HCEC 1CT (cell line): ENCODE results near the gene OLFM2.
"Not testable (repeated sequence)": the region's sequence is repeated elsewhere in the genome, so short reads cannot be mapped to it uniquely, and the experiment has no call there.

Experiments
- DNase-seq: peaks from one replicate; pipeline ENCODE4 v3.0.0-alpha.2; 2017

Gene OLFM2

GRCh38 chr19:9857920-9858746, 78.2 kb downstream of the OLFM2 start:
- DNase-seq, result no peak

GRCh38 chr19:9857076-9857721, 79.1 kb downstream of the OLFM2 start:
- DNase-seq, result no peak

DNA sequence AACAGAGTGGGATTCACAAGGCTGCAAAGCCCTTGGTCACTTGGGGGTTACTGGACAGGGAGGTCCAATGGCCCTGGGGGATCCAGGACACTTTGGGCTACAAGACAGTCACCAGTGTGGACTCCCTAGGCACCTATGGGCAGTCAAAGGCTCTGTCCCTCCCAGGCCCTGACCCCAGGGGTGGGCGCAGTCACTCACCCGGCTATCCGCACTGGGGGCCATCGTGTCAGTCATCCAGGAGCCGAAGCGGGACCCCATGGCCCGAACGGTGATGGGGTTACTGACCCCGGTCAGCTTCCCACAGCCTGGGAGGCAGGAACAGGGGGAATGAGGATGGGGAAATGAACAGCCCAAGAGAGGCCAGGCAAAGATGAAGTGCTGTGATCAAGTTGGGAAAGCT, 79.7 kb downstream of the OLFM2 start:
- DNase-seq, result no peak

GRCh38 chr19:9854282-9854846, 82.0 kb downstream of the OLFM2 start:
- DNase-seq, result no peak

DNA sequence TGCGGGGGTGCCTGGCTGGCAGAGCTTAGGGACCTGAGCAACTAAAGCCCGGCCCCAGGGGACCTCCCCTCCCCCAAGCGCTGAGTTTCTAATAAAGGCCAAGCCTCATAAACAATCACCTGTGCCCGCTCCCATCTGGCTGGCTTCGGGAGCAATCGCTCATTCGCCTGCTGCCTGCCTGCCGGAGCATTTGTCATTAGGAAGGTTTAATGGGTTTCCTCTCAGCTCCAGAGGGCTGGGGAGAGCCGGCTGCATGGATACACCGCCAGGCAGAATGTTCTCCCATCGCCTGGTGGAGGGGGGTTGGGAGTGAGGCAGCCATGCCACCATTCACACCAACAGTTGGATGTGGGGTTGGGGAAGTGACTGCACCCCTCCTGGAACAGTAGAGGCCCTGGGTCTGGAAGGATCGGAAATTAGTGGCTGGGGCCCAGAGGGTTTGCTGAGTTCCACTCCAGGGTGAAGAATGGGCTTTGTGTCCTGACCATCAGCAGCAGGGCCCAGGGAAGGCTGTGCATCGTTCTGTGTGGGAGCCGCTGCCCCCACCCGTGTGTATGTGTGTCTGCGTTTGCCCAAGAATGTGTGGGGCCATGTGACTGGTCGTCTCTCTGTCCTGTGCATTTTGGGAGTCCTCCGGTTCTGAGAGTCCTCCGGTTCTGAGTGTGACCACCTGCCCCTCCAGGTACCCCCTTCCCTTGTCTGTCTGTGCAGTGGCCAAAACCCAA, 85.9 kb downstream of the OLFM2 start:
- no peak for DNase-seq

- DNase-seq, result no peak
Observed at GRCh38 chr19:9849791-9850190, 86.5 kb downstream of the OLFM2 start.

- DNase-seq, result no peak
Observed at GRCh38 chr19:9848762-9849161, 87.6 kb downstream of the OLFM2 start.

DNA sequence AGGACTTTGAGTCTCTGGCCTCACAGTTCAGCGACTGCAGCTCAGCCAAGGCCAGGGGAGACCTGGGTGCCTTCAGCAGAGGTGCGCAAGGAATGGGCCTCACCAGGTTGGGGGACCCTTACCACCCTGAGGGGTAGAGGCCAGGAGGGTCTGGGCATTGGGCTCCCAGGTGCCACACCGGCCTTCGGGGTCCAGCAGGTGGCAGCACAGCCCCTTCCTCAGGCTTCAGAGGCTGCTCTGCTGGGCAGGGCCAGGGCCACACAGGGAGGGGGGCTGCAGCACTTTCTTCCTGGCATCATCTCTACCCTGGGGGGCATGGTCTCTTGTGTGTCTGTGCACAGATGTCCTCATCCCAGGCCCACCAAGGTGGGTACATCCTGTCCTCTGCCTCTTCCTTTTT, 88.3 kb downstream of the OLFM2 start:
- DNase-seq, result no peak

DNA sequence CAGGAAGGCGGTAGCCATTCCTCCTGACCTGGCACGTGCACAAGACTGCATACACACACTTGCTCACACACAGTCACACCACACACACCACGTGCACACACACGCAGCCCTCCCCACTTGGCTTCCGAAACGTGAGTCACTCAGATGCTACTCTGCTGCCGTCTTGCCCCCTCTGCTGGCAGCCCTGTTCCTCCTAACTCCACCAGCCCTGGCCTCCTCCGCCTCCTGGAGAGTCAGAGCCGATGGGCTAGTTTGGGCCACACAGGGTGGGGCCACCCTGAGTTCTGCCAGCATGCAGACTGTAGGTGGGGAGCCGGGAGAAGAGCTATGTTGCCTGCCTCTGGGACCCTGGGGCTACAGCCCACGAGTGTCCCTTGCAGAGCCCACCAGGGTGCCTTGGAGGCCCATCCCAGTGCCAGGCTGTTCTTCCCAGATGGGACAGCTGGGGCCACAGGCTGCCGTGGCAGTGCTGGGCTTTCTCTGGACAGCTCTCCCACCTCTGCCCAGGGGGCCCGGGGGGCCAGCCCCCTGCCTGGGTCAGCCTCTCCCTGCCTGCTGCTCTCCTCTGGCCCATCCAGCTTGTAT, 89.1 kb downstream of the OLFM2 start:
- DNase-seq, result peak; percentile 93

DNA sequence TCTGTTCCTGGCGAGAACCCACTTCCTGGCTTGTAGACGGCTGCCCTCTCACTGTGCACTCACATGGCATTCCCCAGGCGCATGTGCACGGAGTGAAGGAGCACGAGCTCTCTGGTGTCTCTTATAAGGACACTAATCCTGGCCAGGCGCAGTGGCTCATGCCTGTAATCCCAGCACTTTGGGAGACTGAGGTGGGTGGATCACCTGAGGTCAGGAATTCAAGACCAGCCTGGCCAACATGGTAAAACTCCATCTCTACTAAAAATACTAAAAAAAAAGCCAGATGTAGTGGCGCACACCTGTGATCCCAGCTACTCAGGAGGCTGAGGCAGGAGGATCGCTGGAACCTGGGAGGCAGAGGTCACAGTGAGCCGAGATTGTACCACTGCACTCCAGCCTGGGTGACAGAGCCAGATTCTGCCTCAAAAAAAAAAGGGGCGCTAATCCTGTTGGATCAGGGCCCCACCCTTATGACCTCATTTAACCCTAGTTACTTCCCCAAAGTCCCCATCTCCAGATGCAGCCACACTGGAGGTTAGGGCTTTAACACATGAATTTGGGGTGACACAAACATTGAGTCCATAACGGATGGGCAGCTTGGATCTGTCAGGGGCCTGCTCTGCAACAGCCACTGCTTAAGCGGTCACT, 92.6 kb downstream of the OLFM2 start:
- DNase-seq, result not testable (repeated sequence)

GRCh38 chr19:9842834-9843625, 93.3 kb downstream of the OLFM2 start:
- no peak for DNase-seq

DNA sequence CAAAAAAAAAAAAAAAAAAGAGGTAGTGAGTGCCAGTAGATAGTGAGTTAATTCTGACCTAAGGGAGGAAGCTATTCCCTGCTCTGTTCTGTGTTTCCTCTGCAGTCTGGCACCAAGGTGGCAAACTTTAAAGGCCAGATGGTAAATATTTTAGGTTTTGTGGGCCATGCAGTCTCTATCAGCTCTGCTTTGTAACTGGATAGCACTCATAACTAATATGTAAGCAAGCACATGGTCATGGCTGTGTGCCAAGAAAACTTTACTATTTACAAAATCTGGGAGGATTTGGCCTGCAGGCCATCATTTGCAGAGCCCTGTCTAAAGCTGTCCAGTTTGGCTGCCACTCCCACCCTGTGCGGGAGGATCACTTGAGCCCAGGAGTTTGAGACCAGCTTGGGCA, 96.9 kb downstream of the OLFM2 start:
- no peak for DNase-seq

DNA sequence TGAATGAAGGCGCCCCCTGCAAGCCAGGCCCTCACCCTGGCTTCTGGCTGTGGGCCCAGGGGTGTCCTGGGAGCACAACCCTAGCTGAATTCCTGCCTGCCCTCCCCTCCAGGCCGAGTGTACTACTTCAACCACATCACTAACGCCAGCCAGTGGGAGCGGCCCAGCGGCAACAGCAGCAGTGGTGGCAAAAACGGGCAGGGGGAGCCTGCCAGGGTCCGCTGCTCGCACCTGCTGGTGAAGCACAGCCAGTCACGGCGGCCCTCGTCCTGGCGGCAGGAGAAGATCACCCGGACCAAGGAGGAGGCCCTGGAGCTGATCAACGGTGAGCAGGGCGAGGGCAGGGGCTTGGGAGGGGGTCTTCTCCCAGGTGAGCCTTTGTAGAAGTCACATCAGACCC, 98.0 kb downstream of the OLFM2 start:
- DNase-seq, result no peak

DNA sequence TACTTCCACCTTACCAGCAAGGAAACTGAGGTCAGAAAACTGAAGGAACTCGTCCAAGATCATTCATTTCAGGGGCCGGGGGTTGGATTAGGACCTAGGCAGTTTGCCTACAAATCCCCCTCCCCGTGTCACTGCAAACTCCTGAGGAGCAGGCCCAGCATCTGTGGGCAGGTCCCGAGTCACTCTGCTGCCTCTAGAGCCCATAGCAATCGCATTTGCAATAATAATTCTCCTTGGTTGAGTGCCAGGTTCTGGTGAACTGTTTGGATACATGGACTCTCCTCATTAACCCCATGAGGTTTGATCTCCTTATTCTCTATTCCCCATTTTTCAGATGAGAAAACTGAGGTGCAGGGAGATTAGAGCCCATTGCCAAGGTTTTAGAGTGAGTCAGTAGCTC, 100.3 kb downstream of the OLFM2 start:
- DNase-seq, result peak; percentile 38

DNA sequence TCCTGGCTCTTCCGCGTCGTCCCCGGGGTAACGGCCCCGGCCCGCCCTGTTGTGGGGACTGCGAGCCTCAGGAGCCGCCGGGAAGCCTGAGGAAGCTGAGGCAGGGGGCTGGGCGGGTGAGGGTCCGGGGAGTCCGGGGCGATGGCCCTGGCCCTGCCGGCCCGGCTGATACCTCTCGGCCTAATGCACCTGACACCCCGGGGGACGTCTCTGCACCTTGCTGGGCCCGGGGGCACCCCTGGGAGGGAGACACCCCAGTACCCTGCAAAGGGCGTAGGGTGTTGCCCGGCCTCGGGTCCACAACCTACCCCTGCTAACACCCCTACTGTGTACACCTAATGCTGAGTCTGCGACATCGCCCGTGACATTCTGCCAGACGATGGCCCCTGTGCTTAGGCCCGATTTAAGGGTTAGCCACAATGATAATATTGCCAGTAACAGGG, 100.8 kb downstream of the OLFM2 start:
- no peak for DNase-seq

- peak; percentile 99 for DNase-seq
Observed at GRCh38 chr19:9834726-9835506, 101.4 kb downstream of the OLFM2 start, which contains the start of gene PIN1. PIN1 (plus strand) TSS chr19:9835318; CDS start chr19:9835345, 27 bp downstream.

DNA sequence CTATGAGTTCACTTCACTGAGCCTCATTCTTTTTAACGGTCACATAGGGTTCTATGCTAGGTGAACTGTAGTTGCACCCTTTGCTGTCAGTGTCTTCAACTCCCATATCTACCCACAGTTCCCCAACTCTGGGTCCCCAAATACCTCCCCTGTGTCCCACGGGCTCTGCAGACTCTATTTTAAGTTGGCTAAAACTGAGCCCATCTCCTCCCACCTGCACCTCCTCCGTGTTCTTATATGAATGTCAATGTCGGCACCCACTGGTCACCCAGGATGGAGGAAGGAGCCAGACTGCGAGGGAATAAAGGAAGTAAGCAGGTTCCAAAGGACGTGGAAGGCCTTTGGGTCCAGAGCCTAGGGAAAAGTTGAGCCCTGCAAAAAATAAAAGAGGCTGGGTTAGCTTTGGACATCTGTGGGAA, 102.0 kb downstream of the OLFM2 start:
- no peak for DNase-seq

DNA sequence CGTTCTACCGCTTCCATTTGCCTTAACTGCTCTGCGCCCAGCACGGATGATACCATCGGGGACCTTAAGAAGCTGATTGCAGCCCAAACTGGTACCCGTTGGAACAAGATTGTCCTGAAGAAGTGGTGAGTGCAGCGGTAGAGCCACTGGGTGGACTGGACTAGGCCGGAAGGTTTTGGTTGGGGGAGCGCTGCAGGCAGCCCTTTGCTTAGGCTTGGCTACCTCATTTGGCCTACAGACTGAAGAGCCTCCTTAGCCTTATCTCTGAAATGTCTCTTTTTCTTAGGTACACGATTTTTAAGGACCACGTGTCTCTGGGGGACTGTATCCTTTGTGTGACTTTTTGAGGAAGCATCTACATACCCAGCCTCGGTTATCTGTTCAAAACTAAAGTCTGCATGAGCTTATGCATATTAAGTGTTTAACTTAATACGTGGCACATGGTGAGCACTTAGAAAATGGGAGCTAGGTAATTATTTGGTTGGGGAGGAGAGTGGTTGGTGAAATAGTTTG, 107.7 kb downstream of the OLFM2 start:
- no peak for DNase-seq

- peak; percentile 85 for DNase-seq
Observed at GRCh38 chr19:9827289-9828238, 108.8 kb downstream of the OLFM2 start, which contains the start of gene UBL5. UBL5 (plus strand) TSS chr19:9827918; CDS start chr19:9828338, 420 bp downstream.
